ENCODE data around the gene FBXO40. TPM values are rescaled to one million over a fixed set of nuclear protein-coding genes. Genes with fewer than 3 reads are reported as not detected.
"Not testable (repeated sequence)": the region's sequence is repeated elsewhere in the genome, so short reads cannot be mapped to it uniquely, and the experiment has no call there.

FBXO40 gene
- total and polyA plus RNA-seq, 2 donors, result not detected

GRCh38 chr3:121593806-121594205 is 627 bp downstream of the FBXO40 start:
- H3K27ac ChIP-seq (ENCODE audit: low read depth); H3K4me1 ChIP-seq (ENCODE audit: insufficient read depth); DNase-seq (ENCODE audit: extremely low spot score); H3K4me3 ChIP-seq (ENCODE audit: low read depth, low read length); H3K36me3 ChIP-seq (ENCODE audit: insufficient read depth): not testable (repeated sequence)
- WGBS, result 91% methylated on average over 4 of the region's 4 CpGs

- Histone ChIP-seq H3K4me3 (ENCODE audit: low read depth, low read length) (no peak overlapping the region), H3K36me3 (ENCODE audit: insufficient read depth) (no peaks in the 10 kb centered on the region), H3K27ac (ENCODE audit: low read depth) (no peak overlapping the region), H3K4me1 (ENCODE audit: insufficient read depth) (no peaks in the 10 kb centered on the region)
- no peak for DNase-seq (ENCODE audit: extremely low spot score)
- 74% methylated on average over 2 of the region's 2 CpGs for WGBS
These were observed 1.7 kb downstream of the FBXO40 start for GRCh38 chr3:121594850-121595249.

- no peak for DNase-seq (ENCODE audit: extremely low spot score)
- no peak overlapping the region for H3K27ac ChIP-seq (ENCODE audit: low read depth)
- H3K36me3 ChIP-seq (ENCODE audit: insufficient read depth), result no peaks in the 10 kb centered on the region
- 82% methylated on average over 4 of the region's 4 CpGs for WGBS
- H3K4me3 ChIP-seq (ENCODE audit: low read depth, low read length), result no peak overlapping the region
- no peaks in the 10 kb centered on the region for H3K4me1 ChIP-seq (ENCODE audit: insufficient read depth)
These were observed 2.7 kb downstream of the FBXO40 start for GRCh38 chr3:121595765-121596406.

- WGBS, result 79% methylated on average over 2 of the region's 2 CpGs
- H3K4me3 ChIP-seq (ENCODE audit: low read depth, low read length), result no peak overlapping the region
- no peaks in the 10 kb centered on the region for H3K36me3 ChIP-seq (ENCODE audit: insufficient read depth)
- no peaks in the 10 kb centered on the region for H3K4me1 ChIP-seq (ENCODE audit: insufficient read depth)
- no peak for DNase-seq (ENCODE audit: extremely low spot score)
- no peak overlapping the region for H3K27ac ChIP-seq (ENCODE audit: low read depth)
These were observed 5.4 kb downstream of the FBXO40 start for GRCh38 chr3:121598564-121598963.

GRCh38 chr3:121599900-121600299 is 6.7 kb downstream of the FBXO40 start:
- not testable (repeated sequence) for H3K27ac ChIP-seq (ENCODE audit: low read depth); H3K4me1 ChIP-seq (ENCODE audit: insufficient read depth)
- 89% methylated on average over 2 of the region's 2 CpGs for WGBS

GRCh38 chr3:121601212-121601812 is 8.1 kb downstream of the FBXO40 start:
- Histone ChIP-seq H3K27ac (ENCODE audit: low read depth) (no peak overlapping the region), H3K4me3 (ENCODE audit: low read depth, low read length) (no peak overlapping the region), H3K36me3 (ENCODE audit: insufficient read depth) (no peaks in the 10 kb centered on the region), H3K4me1 (ENCODE audit: insufficient read depth) (no peaks in the 10 kb centered on the region)
- DNase-seq (ENCODE audit: extremely low spot score), result no peak
- 22% methylated on average over 4 of the region's 4 CpGs for WGBS

More at GRCh38 chr3:121599900-121600299, 6.7 kb downstream of the FBXO40 start:
- H3K36me3 ChIP-seq (ENCODE audit: insufficient read depth); DNase-seq (ENCODE audit: extremely low spot score); H3K4me3 ChIP-seq (ENCODE audit: low read depth, low read length): not testable (repeated sequence)

GRCh38 chr3:121604759-121605158 is 11.6 kb downstream of the FBXO40 start:
- Histone ChIP-seq H3K4me1 (ENCODE audit: insufficient read depth) (no peaks in the 10 kb centered on the region), H3K4me3 (ENCODE audit: low read depth, low read length) (no peak overlapping the region), H3K36me3 (ENCODE audit: insufficient read depth) (no peaks in the 10 kb centered on the region), H3K27ac (ENCODE audit: low read depth) (no peak overlapping the region)
- DNase-seq (ENCODE audit: extremely low spot score), result no peak
- 92% methylated on average over 2 of the region's 2 CpGs for WGBS

GRCh38 chr3:121606106-121606505 is 12.9 kb downstream of the FBXO40 start:
- H3K36me3 ChIP-seq (ENCODE audit: insufficient read depth), result no peaks in the 10 kb centered on the region
- H3K27ac ChIP-seq (ENCODE audit: low read depth), result no peak overlapping the region
- WGBS, result 88% methylated on average over 4 of the region's 4 CpGs
- H3K4me1 ChIP-seq (ENCODE audit: insufficient read depth), result no peaks in the 10 kb centered on the region
- no peak overlapping the region for H3K4me3 ChIP-seq (ENCODE audit: low read depth, low read length)
- no peak for DNase-seq (ENCODE audit: extremely low spot score)

- WGBS, result 62% methylated on average over 2 of the region's 2 CpGs
- H3K36me3 ChIP-seq (ENCODE audit: insufficient read depth), result no peaks in the 10 kb centered on the region
- no peak overlapping the region for H3K4me3 ChIP-seq (ENCODE audit: low read depth, low read length)
- DNase-seq (ENCODE audit: extremely low spot score), result no peak
- no peak overlapping the region for H3K27ac ChIP-seq (ENCODE audit: low read depth)
- H3K4me1 ChIP-seq (ENCODE audit: insufficient read depth), result no peaks in the 10 kb centered on the region
These were observed 26.5 kb downstream of the FBXO40 start for GRCh38 chr3:121619691-121620090.

- no peak for DNase-seq (ENCODE audit: extremely low spot score)
- no peaks in the 10 kb centered on the region for H3K4me1 ChIP-seq (ENCODE audit: insufficient read depth)
- no peaks in the 10 kb centered on the region for H3K36me3 ChIP-seq (ENCODE audit: insufficient read depth)
- 92% methylated on average over 6 of the region's 6 CpGs for WGBS
- H3K4me3 ChIP-seq (ENCODE audit: low read depth, low read length), result no peak overlapping the region
- no peak overlapping the region for H3K27ac ChIP-seq (ENCODE audit: low read depth)
These were observed 28.3 kb downstream of the FBXO40 start for GRCh38 chr3:121621491-121621890.

- Histone ChIP-seq H3K27ac (ENCODE audit: low read depth) (no peak overlapping the region), H3K36me3 (ENCODE audit: insufficient read depth) (no peaks in the 10 kb centered on the region), H3K4me3 (ENCODE audit: low read depth, low read length) (no peak overlapping the region), H3K4me1 (ENCODE audit: insufficient read depth) (no peaks in the 10 kb centered on the region)
- DNase-seq (ENCODE audit: extremely low spot score), result no peak
- 67% methylated on average over 14 of the region's 14 CpGs for WGBS
These were observed 31.1 kb downstream of the FBXO40 start for GRCh38 chr3:121624147-121624899.

- DNase-seq (ENCODE audit: extremely low spot score), result no peak
These were observed 33.3 kb downstream of the FBXO40 start for GRCh38 chr3:121626495-121626894.

GRCh38 chr3:121627211-121627610 is 34.0 kb downstream of the FBXO40 start:
- WGBS, result 79% methylated on average over 4 of the region's 4 CpGs
- no peak overlapping the region for H3K4me3 ChIP-seq (ENCODE audit: low read depth, low read length)
- H3K36me3 ChIP-seq (ENCODE audit: insufficient read depth), result no peaks in the 10 kb centered on the region
- H3K27ac ChIP-seq (ENCODE audit: low read depth), result no peak overlapping the region
- H3K4me1 ChIP-seq (ENCODE audit: insufficient read depth), result no peaks in the 10 kb centered on the region
- DNase-seq (ENCODE audit: extremely low spot score), result no peak

More at GRCh38 chr3:121626495-121626894, 33.3 kb downstream of the FBXO40 start:
- 91% methylated on average over 4 of the region's 4 CpGs for WGBS
- Histone ChIP-seq H3K27ac (ENCODE audit: low read depth) (no peak overlapping the region), H3K4me3 (ENCODE audit: low read depth, low read length) (no peak overlapping the region), H3K4me1 (ENCODE audit: insufficient read depth) (no peaks in the 10 kb centered on the region), H3K36me3 (ENCODE audit: insufficient read depth) (no peaks in the 10 kb centered on the region)

- no peak overlapping the region for H3K4me3 ChIP-seq (ENCODE audit: low read depth, low read length)
- 79% methylated on average over 3 of the region's 3 CpGs for WGBS
- no peaks in the 10 kb centered on the region for H3K36me3 ChIP-seq (ENCODE audit: insufficient read depth)
- H3K4me1 ChIP-seq (ENCODE audit: insufficient read depth), result no peaks in the 10 kb centered on the region
- H3K27ac ChIP-seq (ENCODE audit: low read depth), result no peak overlapping the region
- DNase-seq (ENCODE audit: extremely low spot score), result no peak
These were observed 34.4 kb downstream of the FBXO40 start for GRCh38 chr3:121627622-121628021.
